IMR-90 (cell line): ENCODE results near the gene TAS2R1. TPM values are rescaled to one million over a fixed set of nuclear protein-coding genes. Genes with fewer than 3 reads are reported as not detected.

Experiments used
- ATAC-seq: fragments of 200-7000 bp; cut with Tn5 transposase; 2 replicates; pipeline ENCODE4 v1.9.1; 2020; ENCODE audit warnings: low read depth, mild to moderate bottlenecking, moderate library complexity
- BruUV-seq: library from RNA; stranded (reverse); fragments of 400-500 nt; replicated peaks from 2 replicates; lab custom pipeline; 2021; lab: Mats Ljungman, UMichigan
- CTCF ChIA-PET: fragments of 300-600 bp; formaldehyde crosslinking; extraction: SDS; loops from one replicate; lab custom pipeline; 2021; ENCODE audit warnings: antibody characterized with exemption; lab: Yijun Ruan, JAX
- POLR2A ChIA-PET: fragments of 300-600 bp; sonication (Branson Sonifier 250); formaldehyde crosslinking; loops from one replicate; lab custom pipeline; 2022; ENCODE audit warnings: antibody characterized with exemption; ENCODE audit not compliant: unreplicated experiment; lab: Charles Lee
- DNase-seq: peaks from one replicate; pipeline ENCODE4 v3.0.0; 2013
- H2AFZ ChIP-seq: replicated peaks from 2 replicates; pipeline ENCODE3; 2013; ENCODE audit warnings: low read length, mild to moderate bottlenecking; ENCODE audit not compliant: poor library complexity
- H2AK5ac ChIP-seq: 2 replicates; pipeline ENCODE4 v1.6.1; 2013; ENCODE audit warnings: low read depth, low read length, inconsistent platforms
- H2AK9ac ChIP-seq: replicated peaks from 2 replicates; pipeline ENCODE3; 2013; ENCODE audit warnings: mild to moderate bottlenecking, low read depth, low read length, moderate library complexity; ENCODE audit not compliant: poor library complexity
- H2BK120ac ChIP-seq: 2 replicates; pipeline ENCODE4 v1.6.1; 2013; ENCODE audit warnings: low read depth, low read length, inconsistent platforms
- H2BK15ac ChIP-seq: 3 replicates; pipeline ENCODE4 v1.6.1; 2013; ENCODE audit warnings: low read depth, low read length, inconsistent platforms
- H2BK20ac ChIP-seq: 2 replicates; pipeline ENCODE4 v1.6.1; 2013; ENCODE audit warnings: low read depth, mild to moderate bottlenecking, inconsistent platforms, low read length, moderate library complexity
- H2BK5ac ChIP-seq: 2 replicates; pipeline ENCODE4 v1.6.1; 2013; ENCODE audit warnings: mild to moderate bottlenecking, low read depth, low read length, inconsistent platforms; ENCODE audit not compliant: poor library complexity, severe bottlenecking
- H3K14ac ChIP-seq: replicated peaks from 2 replicates; pipeline ENCODE4 v1.6.1; 2013; ENCODE audit warnings: low read depth, low read length, inconsistent platforms
- H3K18ac ChIP-seq: 2 replicates; pipeline ENCODE4 v1.6.1; 2013; ENCODE audit warnings: low read depth, low read length, control low read depth
- H3K23ac ChIP-seq: 2 replicates; pipeline ENCODE4 v1.6.1; 2013; ENCODE audit warnings: low read depth, low read length, inconsistent platforms
- H3K27ac ChIP-seq: 2 replicates; pipeline ENCODE4 v1.5.1; 2013; ENCODE audit warnings: mild to moderate bottlenecking, control low read depth, low read length; ENCODE audit not compliant: insufficient read depth
- H3K27me3 ChIP-seq: 2 replicates; pipeline ENCODE4 v1.6.1; 2013; ENCODE audit warnings: low read length; ENCODE audit not compliant: control insufficient read depth, insufficient read depth
- H3K36me3 ChIP-seq: 2 replicates; pipeline ENCODE4 v1.6.1; 2013; ENCODE audit warnings: low read length, mixed read lengths; ENCODE audit not compliant: control insufficient read depth, insufficient read depth
- H3K4ac ChIP-seq: 2 replicates; pipeline ENCODE4 v1.6.1; 2013; ENCODE audit warnings: low read depth, low read length, inconsistent platforms
- H3K4me1 ChIP-seq: 2 replicates; pipeline ENCODE4 v1.6.1; 2013; ENCODE audit warnings: low read length, mixed read lengths; ENCODE audit not compliant: control insufficient read depth, insufficient read depth
- H3K4me2 ChIP-seq: 2 replicates; pipeline ENCODE4 v1.6.1; 2013; ENCODE audit warnings: low read depth, mild to moderate bottlenecking, control low read depth, low read length, moderate library complexity
- H3K4me3 ChIP-seq: 2 replicates; pipeline ENCODE4 v1.5.1; 2013; ENCODE audit warnings: low read depth, mild to moderate bottlenecking, control low read depth, low read length, moderate library complexity; ENCODE audit not compliant: insufficient read depth
- H3K56ac ChIP-seq: 2 replicates; pipeline ENCODE4 v1.6.1; 2013; ENCODE audit warnings: low read length, inconsistent platforms; ENCODE audit not compliant: insufficient read depth; ENCODE audit errors: extremely low read depth
- H3K79me1 ChIP-seq, 2 experiments: 2 replicates each; pipeline ENCODE4 v1.6.1; 2013; ENCODE audit warnings: low read length in 2 of 2, inconsistent platforms in 1 of 2, low read depth in 1 of 2
- H3K9ac ChIP-seq: 2 replicates; pipeline ENCODE4 v1.6.1; 2013; ENCODE audit warnings: low read depth, low read length, control low read depth
- H3K9me1 ChIP-seq: 2 replicates; pipeline ENCODE4 v1.6.1; 2013; ENCODE audit warnings: low read length, inconsistent platforms; ENCODE audit not compliant: insufficient read depth
- H3K9me3 ChIP-seq: 2 replicates; pipeline ENCODE4 v1.6.1; 2013; ENCODE audit warnings: low read length; ENCODE audit not compliant: control insufficient read depth, insufficient read depth
- H4K20me1 ChIP-seq: 2 replicates; pipeline ENCODE4 v1.6.1; 2013; ENCODE audit warnings: low read length, inconsistent platforms; ENCODE audit not compliant: insufficient read depth
- H4K5ac ChIP-seq: 2 replicates; pipeline ENCODE4 v1.6.1; 2013; ENCODE audit warnings: mild to moderate bottlenecking, low read depth, low read length, control low read depth
- H4K8ac ChIP-seq, 2 experiments: 2 replicates each; pipeline ENCODE4 v1.6.1; 2013; ENCODE audit warnings: low read depth in 2 of 2, low read length in 2 of 2, control low read depth in 1 of 2, inconsistent platforms in 1 of 2
- H4K91ac ChIP-seq: 2 replicates; pipeline ENCODE4 v1.6.1; 2013; ENCODE audit warnings: low read depth, low read length, inconsistent platforms; ENCODE audit not compliant: insufficient read depth
- BHLHE40 ChIP-seq: fragments of 150-350 bp; IDR thresholded peaks from 2 replicates; pipeline ENCODE4 v1.6.1; 2016; ENCODE audit warnings: mild to moderate bottlenecking, low read depth, low read length
- CEBPB ChIP-seq: IDR thresholded peaks from 2 replicates; pipeline ENCODE4 v1.6.1; 2012; ENCODE audit warnings: low read depth, low read length, improper control_type of control experiment
- CHD1 ChIP-seq: IDR thresholded peaks from 2 replicates; pipeline ENCODE4 v1.6.1; 2012; ENCODE audit warnings: low read depth, low read length, improper control_type of control experiment
- FOS ChIP-seq: fragments of 150-350 bp; IDR thresholded peaks from 2 replicates; pipeline ENCODE4 v1.6.1; 2016; ENCODE audit warnings: low read depth, low read length
- MAFK ChIP-seq: IDR thresholded peaks from 2 replicates; pipeline ENCODE4 v1.6.1; 2012; ENCODE audit warnings: low read depth, low read length, improper control_type of control experiment
- MAZ ChIP-seq: IDR thresholded peaks from 2 replicates; pipeline ENCODE4 v1.6.1; 2012; ENCODE audit warnings: low read depth, mild to moderate bottlenecking, low read length, improper control_type of control experiment, moderate library complexity, borderline replicate concordance
- MXI1 ChIP-seq: IDR thresholded peaks from 2 replicates; pipeline ENCODE4 v1.6.1; 2012; ENCODE audit warnings: low read depth, mild to moderate bottlenecking, low read length, moderate library complexity, borderline replicate concordance
- NFE2L2 ChIP-seq: fragments of 150-350 bp; IDR thresholded peaks from 2 replicates; pipeline ENCODE4 v1.6.1; 2016; ENCODE audit warnings: low read depth, mild to moderate bottlenecking, low read length
- POLR2A ChIP-seq: IDR thresholded peaks from 2 replicates; pipeline ENCODE4 v1.6.1; 2012; ENCODE audit warnings: mild to moderate bottlenecking, low read depth, low read length
- RAD21 ChIP-seq: IDR thresholded peaks from 2 replicates; pipeline ENCODE4 v1.6.1; 2012; ENCODE audit warnings: low read length, improper control_type of control experiment
- RCOR1 ChIP-seq: IDR thresholded peaks from 2 replicates; pipeline ENCODE4 v1.6.1; 2012; ENCODE audit warnings: mild to moderate bottlenecking, low read length, improper control_type of control experiment; ENCODE audit not compliant: insufficient replicate concordance
- RFX5 ChIP-seq: IDR thresholded peaks from 2 replicates; pipeline ENCODE4 v1.8.0; 2012; ENCODE audit warnings: low read depth, mild to moderate bottlenecking, low read length, moderate library complexity
- SMC3 ChIP-seq: fragments of 150-350 bp; IDR thresholded peaks from 2 replicates; pipeline ENCODE4 v1.6.1; 2016; ENCODE audit warnings: low read depth, mild to moderate bottlenecking, antibody characterized with exemption, low read length, moderate library complexity
- USF2 ChIP-seq: fragments of 150-350 bp; IDR thresholded peaks from 2 replicates; pipeline ENCODE4 v1.6.1; 2017; ENCODE audit warnings: mild to moderate bottlenecking, antibody characterized with exemption, low read length, low read depth
- WGBS, 2 experiments: methylation state at CpG; one replicate each; pipeline versions ENCODE4 v1.1.5 to v1.1.7; 2013; ENCODE audit warnings: missing lambda C conversion rate in 2 of 2; ENCODE audit not compliant: insufficient read length in 1 of 2; ENCODE audit errors: extremely low coverage in 2 of 2; 5-methylcytosine and 5-hydroxymethylcytosine counted together
- dilution Hi-C: fragments of 300-500 bp; cut with HindIII; formaldehyde crosslinking; loops from one replicate; pipeline ENCODE4 v1.14.3; 2018; ENCODE audit warnings: low sequenced_read_pairs; ENCODE audit not compliant: unreplicated experiment
- in situ Hi-C: fragments of 300-500 bp; cut with MboI; formaldehyde crosslinking; loops from 3 replicates; pipeline ENCODE4 v1.14.3; 2019; ENCODE audit warnings: low sequenced_read_pairs, inconsistent platforms, mixed read lengths
- intact Hi-C: fragments of 100-400 bp; cut with micrococcal nuclease; formaldehyde crosslinking; loops from 2 replicates; pipeline ENCODE4 v1.10.0; 2022
- polyA plus RNA-seq, 3 experiments: library from polyadenylated mRNA; depleted of rRNA; stranded (reverse); fragments of >200 nt; gene quantifications; 2 replicates each; pipeline ENCODE4 v1.2.3, GENCODE V29; 2012; ENCODE audit warnings: low replicate concordance in 1 of 3
- total RNA-seq: library from RNA; depleted of rRNA; stranded (reverse); fragments of >200 nt; gene quantifications from 2 replicates; pipeline ENCODE4 v1.2.3, GENCODE V29; 2012
- TF ChIP-seq, protein P1 (sequence below): conservative IDR thresholded peaks from 2 replicates; pipeline ENCODE4 v1.5.1; 2012; ENCODE audit warnings: mild to moderate bottlenecking, low read depth, low read length, improper control_type of control experiment
- TF ChIP-seq, protein P2 (sequence below): fragments of 150-350 bp; IDR thresholded peaks from 2 replicates; pipeline ENCODE4 v1.6.1; 2016; ENCODE audit warnings: low read depth, mild to moderate bottlenecking, low read length, moderate library complexity, borderline replicate concordance

The TAS2R1 gene
- total and polyA plus RNA-seq, 2 of the 4 experiments (the other 2 are of a cell fraction), result not detected

GRCh38 chr5:9588254-9588653 is 41.9 kb downstream of the TAS2R1 start:
- no peak overlapping the region for H2BK120ac ChIP-seq
- no peak for DNase-seq
- no peak overlapping the region for H4K5ac ChIP-seq
- WGBS, 2 experiments, result no CpG with 5 or more reads among the region's 6 CpGs
- no peaks in the 10 kb centered on the region for H3K9me1 ChIP-seq
- TF ChIP-seq RAD21 (no peak), MAFK (no peak), POLR2A (no peak), SMC3 (no peak), CHD1 (no peak), RCOR1 (no peak), CEBPB (no peak), FOS (no peak), BHLHE40 (no peak), USF2 (no peak), MAZ (no peak), MXI1 (no peak), NFE2L2 (no peak), RFX5 (no peak)
- TF ChIP-seq, protein P1, sequence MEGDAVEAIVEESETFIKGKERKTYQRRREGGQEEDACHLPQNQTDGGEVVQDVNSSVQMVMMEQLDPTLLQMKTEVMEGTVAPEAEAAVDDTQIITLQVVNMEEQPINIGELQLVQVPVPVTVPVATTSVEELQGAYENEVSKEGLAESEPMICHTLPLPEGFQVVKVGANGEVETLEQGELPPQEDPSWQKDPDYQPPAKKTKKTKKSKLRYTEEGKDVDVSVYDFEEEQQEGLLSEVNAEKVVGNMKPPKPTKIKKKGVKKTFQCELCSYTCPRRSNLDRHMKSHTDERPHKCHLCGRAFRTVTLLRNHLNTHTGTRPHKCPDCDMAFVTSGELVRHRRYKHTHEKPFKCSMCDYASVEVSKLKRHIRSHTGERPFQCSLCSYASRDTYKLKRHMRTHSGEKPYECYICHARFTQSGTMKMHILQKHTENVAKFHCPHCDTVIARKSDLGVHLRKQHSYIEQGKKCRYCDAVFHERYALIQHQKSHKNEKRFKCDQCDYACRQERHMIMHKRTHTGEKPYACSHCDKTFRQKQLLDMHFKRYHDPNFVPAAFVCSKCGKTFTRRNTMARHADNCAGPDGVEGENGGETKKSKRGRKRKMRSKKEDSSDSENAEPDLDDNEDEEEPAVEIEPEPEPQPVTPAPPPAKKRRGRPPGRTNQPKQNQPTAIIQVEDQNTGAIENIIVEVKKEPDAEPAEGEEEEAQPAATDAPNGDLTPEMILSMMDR, result no peak
- TF ChIP-seq, protein P2, sequence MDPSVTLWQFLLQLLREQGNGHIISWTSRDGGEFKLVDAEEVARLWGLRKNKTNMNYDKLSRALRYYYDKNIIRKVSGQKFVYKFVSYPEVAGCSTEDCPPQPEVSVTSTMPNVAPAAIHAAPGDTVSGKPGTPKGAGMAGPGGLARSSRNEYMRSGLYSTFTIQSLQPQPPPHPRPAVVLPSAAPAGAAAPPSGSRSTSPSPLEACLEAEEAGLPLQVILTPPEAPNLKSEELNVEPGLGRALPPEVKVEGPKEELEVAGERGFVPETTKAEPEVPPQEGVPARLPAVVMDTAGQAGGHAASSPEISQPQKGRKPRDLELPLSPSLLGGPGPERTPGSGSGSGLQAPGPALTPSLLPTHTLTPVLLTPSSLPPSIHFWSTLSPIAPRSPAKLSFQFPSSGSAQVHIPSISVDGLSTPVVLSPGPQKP, result no peak
- H3K4me3 ChIP-seq, result no peak overlapping the region
- H3K4me1 ChIP-seq, result no peaks in the 10 kb centered on the region
- no peak overlapping the region for H2AFZ ChIP-seq
- no peak overlapping the region for H2BK5ac ChIP-seq
- H3K4me2 ChIP-seq, result no peak overlapping the region
- no peak overlapping the region for H2AK5ac ChIP-seq
- in situ Hi-C loops, result no loop called here
- H4K91ac ChIP-seq, result no peak overlapping the region
- no peak overlapping the region for H2BK20ac ChIP-seq
- no peak overlapping the region for H3K18ac ChIP-seq
- intact Hi-C loops, result no loop called here
- H2AK9ac ChIP-seq, result no peak overlapping the region
- no peak overlapping the region for H3K23ac ChIP-seq
- H2BK15ac ChIP-seq, result no peak overlapping the region
- no peak for ATAC-seq
- H3K56ac ChIP-seq, result no peak overlapping the region
- ChIA-PET CTCF (no interaction called here), POLR2A (no interaction called here)
- H3K79me1 ChIP-seq, result no peaks in the 10 kb centered on the region
- no peak overlapping the region for H3K14ac ChIP-seq
- no peak overlapping the region for H3K27ac ChIP-seq
- H3K9ac ChIP-seq, result no peak overlapping the region
- no peaks in the 10 kb centered on the region for H4K20me1 ChIP-seq
- peaks cover 2% of the 10 kb centered on the region for H3K27me3 ChIP-seq
- no peak overlapping the region for H3K4ac ChIP-seq
- dilution Hi-C loops, result no loop called here
- BruUV-seq, result no TSS peak
- H4K8ac ChIP-seq, result no peak overlapping the region
- H3K36me3 ChIP-seq, result no peaks in the 10 kb centered on the region
- H3K9me3 ChIP-seq, result no peaks in the 10 kb centered on the region
